BJ (cell line): Measurements from ENCODE around the gene CTNNBL1. TPM values are rescaled to one million over a fixed set of nuclear protein-coding genes. Genes with fewer than 3 reads are reported as not detected.

ENCODE experiments used
- CTCF ChIA-PET: fragments of 350-600 bp; formaldehyde crosslinking; extraction: SDS; loops from one replicate; lab custom pipeline; 2021; ENCODE audit warnings: antibody characterized with exemption, inconsistent platforms; lab: Yijun Ruan, JAX
- POLR2A ChIA-PET: fragments of 300-600 bp; sonication (Branson Sonifier 250); formaldehyde crosslinking; extraction: SDS; loops from one replicate; lab custom pipeline; 2021; ENCODE audit warnings: antibody characterized with exemption; lab: Charles Lee
- DNase-seq: peaks from one replicate; pipeline ENCODE4 v3.0.0-alpha.2; 2011; ENCODE audit warnings: low read depth
- H3K27me3 ChIP-seq: 2 replicates; pipeline ENCODE4 v1.6.0; 2011; ENCODE audit warnings: low read length; ENCODE audit not compliant: control insufficient read depth, insufficient read depth
- H3K36me3 ChIP-seq: 2 replicates; pipeline ENCODE4 v1.5.1; 2011; ENCODE audit warnings: low read length; ENCODE audit not compliant: control insufficient read depth, insufficient read depth
- H3K4me3 ChIP-seq: 2 replicates; pipeline ENCODE4 v1.5.1; 2011; ENCODE audit warnings: low read depth, mild to moderate bottlenecking, control low read depth, low read length
- polyA plus RNA-seq: library from polyadenylated mRNA; depleted of rRNA; stranded (reverse); fragments of >200 nt; gene quantifications from 2 replicates; pipeline ENCODE4 v1.2.3, GENCODE V29; 2011
- TF ChIP-seq, protein P1 (sequence below): IDR thresholded peaks from 2 replicates; pipeline ENCODE4 v1.5.1; 2011; ENCODE audit warnings: low read depth, mild to moderate bottlenecking, control low read depth, inconsistent platforms, low read length, moderate library complexity; ENCODE audit not compliant: insufficient read depth

Gene CTNNBL1
- polyA plus RNA-seq, 1 experiment, result 38.4 TPM

DNA sequence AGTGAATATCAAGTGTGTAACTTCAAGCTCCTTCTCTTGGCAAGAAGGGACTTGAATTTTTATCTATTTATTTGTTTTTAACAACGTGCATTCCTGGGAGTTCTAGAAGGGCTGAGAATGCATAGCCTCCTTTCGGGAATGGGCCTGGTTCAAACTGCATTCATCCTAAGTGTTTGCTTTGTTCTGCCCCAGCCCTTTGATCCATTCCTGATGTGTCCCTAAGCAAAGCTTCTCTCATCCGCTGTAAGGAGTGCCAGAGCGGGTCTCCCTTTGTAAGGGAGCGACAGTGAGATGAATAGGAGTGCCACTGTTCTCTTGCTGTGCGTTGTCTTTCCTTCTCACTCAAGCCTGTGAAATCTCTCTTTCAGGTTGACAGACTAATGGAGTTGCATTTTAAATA is 148.1 kb downstream of the CTNNBL1 start:
- POLR2A ChIA-PET, result no interaction called here
- H3K36me3 ChIP-seq, result peaks cover 3% of the 10 kb centered on the region; the same call in 1 of the 2 replicates
- CTCF ChIA-PET, result no interaction called here
- H3K27me3 ChIP-seq, result no peaks in the 10 kb centered on the region
- TF ChIP-seq, protein P1, sequence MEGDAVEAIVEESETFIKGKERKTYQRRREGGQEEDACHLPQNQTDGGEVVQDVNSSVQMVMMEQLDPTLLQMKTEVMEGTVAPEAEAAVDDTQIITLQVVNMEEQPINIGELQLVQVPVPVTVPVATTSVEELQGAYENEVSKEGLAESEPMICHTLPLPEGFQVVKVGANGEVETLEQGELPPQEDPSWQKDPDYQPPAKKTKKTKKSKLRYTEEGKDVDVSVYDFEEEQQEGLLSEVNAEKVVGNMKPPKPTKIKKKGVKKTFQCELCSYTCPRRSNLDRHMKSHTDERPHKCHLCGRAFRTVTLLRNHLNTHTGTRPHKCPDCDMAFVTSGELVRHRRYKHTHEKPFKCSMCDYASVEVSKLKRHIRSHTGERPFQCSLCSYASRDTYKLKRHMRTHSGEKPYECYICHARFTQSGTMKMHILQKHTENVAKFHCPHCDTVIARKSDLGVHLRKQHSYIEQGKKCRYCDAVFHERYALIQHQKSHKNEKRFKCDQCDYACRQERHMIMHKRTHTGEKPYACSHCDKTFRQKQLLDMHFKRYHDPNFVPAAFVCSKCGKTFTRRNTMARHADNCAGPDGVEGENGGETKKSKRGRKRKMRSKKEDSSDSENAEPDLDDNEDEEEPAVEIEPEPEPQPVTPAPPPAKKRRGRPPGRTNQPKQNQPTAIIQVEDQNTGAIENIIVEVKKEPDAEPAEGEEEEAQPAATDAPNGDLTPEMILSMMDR, result no peak
- no peak overlapping the region for H3K4me3 ChIP-seq
- DNase-seq, result no peak

DNA sequence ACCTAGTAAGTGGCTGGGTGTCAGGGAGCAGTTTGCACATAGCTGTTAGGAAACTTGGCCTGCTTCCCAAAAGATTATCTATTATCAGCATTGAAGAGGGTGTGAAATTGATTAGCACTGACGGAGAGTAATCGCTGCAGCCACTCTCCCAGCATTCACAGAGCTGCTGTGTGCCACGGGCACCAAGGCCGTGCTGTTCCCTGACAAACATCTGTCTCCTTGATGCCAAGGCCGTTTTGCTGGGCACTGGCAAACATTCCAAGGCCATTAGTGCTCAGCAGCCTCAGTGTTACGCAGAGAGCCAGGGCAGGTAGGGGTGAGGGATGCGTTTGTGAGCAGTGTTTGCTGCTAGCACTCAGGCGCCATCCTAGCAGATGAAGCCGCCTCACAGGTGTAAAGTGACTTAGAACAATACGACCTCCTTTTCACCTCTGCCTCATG is 151.4 kb downstream of the CTNNBL1 start:
- DNase-seq, result no peak
- POLR2A ChIA-PET, result no interaction called here
- TF ChIP-seq, protein P1, result no peak
- no peaks in the 10 kb centered on the region for H3K27me3 ChIP-seq
- H3K36me3 ChIP-seq, result peaks cover 3% of the 10 kb centered on the region; the same call in 1 of the 2 replicates
- CTCF ChIA-PET, result interaction anchor here (1.1 kb wide), 1 partner anchor 14 kb away, joined by 4 read pairs; no protein-coding TSS in a partner anchor
- H3K4me3 ChIP-seq, result no peak overlapping the region

DNA sequence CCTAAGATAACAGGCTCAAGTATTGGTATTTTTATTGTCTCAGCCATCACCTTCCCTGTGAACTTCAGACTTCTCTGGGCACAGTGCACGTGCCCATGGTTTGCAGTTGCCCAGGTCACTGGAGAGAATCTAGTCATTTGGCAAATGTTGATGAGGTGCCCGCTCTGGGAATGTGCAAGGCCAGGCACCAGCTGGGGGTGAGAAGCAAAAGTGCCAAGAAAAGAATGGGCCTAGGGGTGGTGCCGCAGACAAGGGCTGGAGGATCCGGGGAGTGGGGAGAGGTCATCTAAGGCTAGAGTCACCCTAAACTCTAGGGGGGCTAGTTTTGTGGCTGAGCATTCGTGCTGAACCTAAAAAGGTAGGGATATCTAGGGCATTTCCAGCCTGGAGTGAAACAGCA is 152.0 kb downstream of the CTNNBL1 start:
- H3K4me3 ChIP-seq, result no peak overlapping the region
- ChIA-PET POLR2A (no interaction called here), CTCF (no interaction called here)
- peaks cover 3% of the 10 kb centered on the region; the same call in 1 of the 2 replicates for H3K36me3 ChIP-seq
- no peak for DNase-seq
- H3K27me3 ChIP-seq, result no peaks in the 10 kb centered on the region
- TF ChIP-seq, protein P1, result no peak

DNA sequence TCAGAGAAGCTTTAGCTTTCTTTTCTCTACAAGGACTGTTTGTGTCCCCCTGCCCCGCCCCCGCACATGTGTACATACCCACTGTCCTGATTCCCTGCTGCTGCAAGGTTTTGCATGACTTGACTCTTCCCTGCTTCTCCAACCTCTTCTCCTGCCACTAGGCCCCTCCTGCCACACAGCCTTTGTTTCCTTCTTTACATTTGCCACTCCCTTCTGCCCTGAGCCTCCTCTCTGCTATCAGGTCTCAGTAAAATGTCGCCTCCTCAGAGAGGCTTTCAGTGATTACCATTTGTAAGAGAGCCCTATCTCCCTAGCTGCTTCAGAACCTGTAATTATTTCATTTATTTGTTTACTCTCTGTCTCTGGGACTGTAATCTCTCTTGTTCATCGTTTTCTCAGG is 152.7 kb downstream of the CTNNBL1 start:
- POLR2A ChIA-PET, result no interaction called here
- TF ChIP-seq, protein P1, result no peak
- no peak for DNase-seq
- CTCF ChIA-PET, result no interaction called here
- Histone ChIP-seq H3K36me3 (peaks cover 3% of the 10 kb centered on the region; the same call in 1 of the 2 replicates), H3K27me3 (no peaks in the 10 kb centered on the region), H3K4me3 (no peak overlapping the region)

DNA sequence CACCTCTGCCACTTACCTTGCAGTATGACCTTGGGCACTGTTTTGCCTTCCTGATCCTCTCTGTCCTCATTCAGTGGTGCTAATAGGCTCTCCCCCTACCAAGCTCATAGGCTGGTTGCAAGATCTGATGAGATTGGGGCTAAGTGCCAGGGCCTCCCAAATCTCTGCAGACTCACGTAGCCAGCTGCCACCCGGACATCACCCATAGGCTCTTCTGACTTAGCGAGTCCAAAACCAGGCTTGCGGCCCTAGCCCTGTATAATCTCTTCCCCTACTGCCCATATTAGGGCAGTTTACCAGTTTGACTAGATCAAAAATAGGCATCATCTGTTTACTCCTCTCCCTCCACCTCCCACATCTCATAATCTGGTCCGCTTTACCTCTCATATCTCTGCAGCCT is 154.9 kb downstream of the CTNNBL1 start:
- no peaks in the 10 kb centered on the region for H3K27me3 ChIP-seq
- H3K4me3 ChIP-seq, result no peak overlapping the region
- TF ChIP-seq, protein P1, result no peak
- POLR2A ChIA-PET, result no interaction called here
- peaks cover 4% of the 10 kb centered on the region; the same call in 1 of the 2 replicates for H3K36me3 ChIP-seq
- no peak for DNase-seq
- CTCF ChIA-PET, result no interaction called here
